Endothelial cell of umbilical vein (primary cell): ENCODE results near the gene CCSER1.

Source experiments
- CTCF ChIP-seq, 2 donors: IDR thresholded peaks; 1 replicate in 1 of 2; 2 replicates in 1 of 2; pipeline ENCODE4 v1.5.1; 2011; ENCODE audit warnings: low read length in 2 of 2, mild to moderate bottlenecking in 2 of 2, moderate library complexity in 2 of 2, control low read depth in 1 of 2, inconsistent platforms in 1 of 2, low read depth in 1 of 2; ENCODE audit not compliant: insufficient read depth in 1 of 2; ENCODE audit errors: extremely low read depth in 1 of 2
- EZH2 ChIP-seq: IDR thresholded peaks from 2 replicates; pipeline ENCODE4 v1.6.1; 2012; ENCODE audit warnings: borderline replicate concordance, low read depth, mild to moderate bottlenecking, moderate library complexity, low read length, inconsistent platforms; ENCODE audit not compliant: severe bottlenecking
- FOS ChIP-seq: IDR thresholded peaks from 2 replicates; pipeline ENCODE4 v1.6.1; 2011; ENCODE audit warnings: mild to moderate bottlenecking, low read length, moderate library complexity, borderline replicate concordance; ENCODE audit not compliant: insufficient read depth
- JUN ChIP-seq: IDR thresholded peaks from 2 replicates; pipeline ENCODE4 v1.6.1; 2011; ENCODE audit warnings: borderline replicate concordance, low read depth; ENCODE audit not compliant: insufficient read length, insufficient read depth
- MAX ChIP-seq: IDR thresholded peaks from 2 replicates; pipeline ENCODE4 v1.6.1; 2011; ENCODE audit not compliant: insufficient read depth, insufficient read length
- MYC ChIP-seq: IDR thresholded peaks from one replicate; pipeline ENCODE4 v1.6.1; 2011; ENCODE audit warnings: mild to moderate bottlenecking, low read depth, low read length
- POLR2A ChIP-seq: IDR thresholded peaks from 2 replicates; pipeline ENCODE4 v1.6.1; 2012; ENCODE audit warnings: low read depth, mild to moderate bottlenecking, control low read depth, low read length
- POLR2AphosphoS5 ChIP-seq: IDR thresholded peaks from 2 replicates; pipeline ENCODE4 v1.6.1; 2012; ENCODE audit warnings: low read depth, mild to moderate bottlenecking, control low read depth, low read length, moderate library complexity; ENCODE audit not compliant: insufficient read depth

GRCh38 chr4:90220459-90220858 is 93.3 kb downstream of the CCSER1 start:
- TF ChIP-seq FOS = no peak
- TF ChIP-seq POLR2AphosphoS5 = no peak
- no peak for TF ChIP-seq CTCF (IDR thresholded peaks at IDR 0.05; ENCODE audit: extremely low read depth in 1 of 2, insufficient read depth in 1 of 2, low read depth in 1 of 2, low read length in 2 of 2)
- TF ChIP-seq POLR2A = no peak
- no peak for TF ChIP-seq MYC
- TF ChIP-seq MAX = no peak
- no peak for TF ChIP-seq JUN
- TF ChIP-seq EZH2 = no peak
